GM10847 (cell line): ENCODE results near the gene WFDC2.

ENCODE experiments used
- POLR2A ChIP-seq: IDR thresholded peaks from 2 replicates; pipeline ENCODE4 v1.6.1; 2011; ENCODE audit not compliant: insufficient read length; ENCODE audit errors: extremely low read depth

WFDC2 gene

GRCh38 chr20:45444050-45444449 is 25.5 kb upstream of the WFDC2 start:
- TF ChIP-seq POLR2A: no peak

- TF ChIP-seq POLR2A: no peak
These were observed 23.6 kb upstream of the WFDC2 start for GRCh38 chr20:45445805-45446562.

DNA sequence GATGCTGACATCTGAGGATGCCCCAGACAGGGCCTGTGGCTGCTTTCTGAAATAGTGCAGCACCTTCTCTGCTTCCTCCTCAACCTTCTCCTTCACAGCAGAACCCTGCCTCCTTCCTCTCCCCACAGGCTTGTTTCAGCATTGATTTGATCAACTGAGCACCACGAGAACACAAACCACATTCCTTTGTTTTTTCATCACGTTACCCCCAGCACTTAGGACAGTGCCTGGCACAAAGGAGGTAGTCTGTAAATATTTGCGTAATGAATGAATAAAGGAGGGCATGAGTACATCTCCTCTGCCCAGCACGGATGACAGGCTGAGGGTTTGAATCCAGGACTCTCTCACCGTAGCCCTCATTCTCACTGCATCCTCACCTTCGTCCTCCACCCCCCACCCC is 21.3 kb upstream of the WFDC2 start:
- TF ChIP-seq POLR2A: no peak

DNA sequence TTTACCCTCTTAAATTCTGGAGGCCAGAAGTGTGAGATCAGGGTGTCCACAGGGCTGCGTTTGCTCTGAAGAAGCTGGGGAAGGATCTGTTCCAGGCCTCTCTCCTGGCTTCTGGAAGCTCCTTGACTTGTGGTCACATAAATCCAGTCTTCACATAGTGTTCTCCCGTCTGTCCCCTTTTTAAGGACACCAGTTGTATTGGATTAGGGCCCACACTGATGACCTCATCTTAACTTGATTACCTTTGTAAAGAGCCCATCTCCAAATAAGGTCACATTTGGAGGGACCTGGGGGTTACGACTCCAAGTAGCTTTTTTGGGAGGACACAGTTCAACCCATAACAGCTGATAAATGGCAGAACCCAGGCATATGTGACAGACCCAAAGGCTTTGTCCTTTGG is 20.0 kb upstream of the WFDC2 start:
- no peak for TF ChIP-seq POLR2A

DNA sequence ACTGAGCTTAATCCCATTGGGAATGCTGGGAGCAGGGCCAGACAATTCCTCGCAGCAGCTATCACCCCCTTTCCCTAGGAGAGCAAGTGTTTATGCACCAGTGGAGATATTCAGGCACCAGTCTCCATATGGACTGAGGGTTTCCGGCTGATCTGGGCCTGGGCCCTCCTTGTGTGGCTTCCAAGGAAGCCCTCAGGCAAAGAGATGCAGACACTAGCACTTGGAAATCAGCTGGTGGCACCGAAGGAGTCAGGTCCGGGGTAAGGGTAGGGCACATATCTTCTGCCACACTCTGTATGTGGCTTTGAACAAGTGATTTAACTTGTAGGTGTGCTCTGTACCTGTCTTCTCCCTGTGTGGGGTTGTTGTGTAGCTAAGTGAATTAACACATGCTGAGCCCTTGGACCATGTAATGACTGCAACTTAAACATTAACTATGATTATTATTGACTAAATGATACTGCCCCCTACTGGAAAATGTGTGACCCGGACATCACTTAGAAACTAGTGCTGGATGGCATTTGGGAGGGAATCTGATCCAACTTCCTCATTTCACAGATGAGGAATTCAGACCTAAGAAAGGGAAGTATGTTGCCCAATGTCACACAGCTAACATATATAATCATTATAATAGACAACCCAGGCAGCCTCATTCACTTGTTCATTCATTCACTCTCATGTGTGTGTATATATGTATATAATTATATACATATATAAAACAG is 19.3 kb upstream of the WFDC2 start:
- no peak for TF ChIP-seq POLR2A

DNA sequence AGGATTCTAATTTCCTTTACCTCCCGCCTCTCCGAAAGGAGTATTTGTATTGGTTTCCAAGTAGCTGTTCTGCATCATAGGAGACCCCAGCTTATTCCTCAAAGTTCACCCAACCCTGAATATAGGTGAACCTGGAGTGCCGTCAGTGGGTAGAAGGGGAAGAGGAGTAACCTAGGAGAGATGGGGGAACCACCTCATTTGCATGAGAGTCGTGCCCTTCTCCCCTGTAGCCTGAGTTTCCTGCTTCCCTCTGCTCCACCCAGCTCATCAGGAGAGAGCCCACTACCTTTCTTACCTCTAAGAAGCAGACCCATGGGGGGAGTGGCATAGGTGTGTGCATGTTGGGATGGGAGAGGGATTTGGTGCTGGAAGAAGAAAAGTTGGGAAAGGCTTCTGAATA is 17.3 kb upstream of the WFDC2 start:
- no peak for TF ChIP-seq POLR2A

- TF ChIP-seq POLR2A: no peak
These were observed 16.5 kb upstream of the WFDC2 start for GRCh38 chr20:45452772-45453691.

GRCh38 chr20:45456632-45457031 is 12.9 kb upstream of the WFDC2 start:
- TF ChIP-seq POLR2A: no peak

GRCh38 chr20:45459606-45460005 is 9.9 kb upstream of the WFDC2 start:
- no peak for TF ChIP-seq POLR2A

DNA sequence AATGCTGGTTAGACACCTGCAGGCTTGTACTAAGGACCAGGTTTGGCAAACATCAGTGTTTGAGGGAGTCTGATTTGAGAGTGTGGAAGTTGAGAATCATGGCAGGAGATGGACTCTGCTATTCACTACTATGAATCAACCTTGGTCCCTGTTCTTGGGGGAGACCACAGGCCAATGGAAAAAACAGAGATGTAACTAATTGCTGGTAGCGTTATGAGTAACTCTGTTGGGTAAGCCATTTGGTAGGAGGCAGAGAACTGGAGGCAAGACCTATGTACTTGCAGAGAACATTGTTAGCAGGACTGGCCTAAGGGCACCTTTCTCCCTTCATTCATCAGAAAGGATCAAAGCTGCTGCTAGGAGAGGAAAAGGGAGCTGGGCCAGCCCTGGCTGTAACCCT is 8.3 kb upstream of the WFDC2 start:
- TF ChIP-seq POLR2A: no peak

GRCh38 chr20:45462711-45463509 is 6.6 kb upstream of the WFDC2 start:
- TF ChIP-seq POLR2A: no peak

- TF ChIP-seq POLR2A: no peak
These were observed 5.8 kb upstream of the WFDC2 start for GRCh38 chr20:45463709-45464108.

- no peak for TF ChIP-seq POLR2A
These were observed 3.9 kb upstream of the WFDC2 start for GRCh38 chr20:45465491-45466266.

DNA sequence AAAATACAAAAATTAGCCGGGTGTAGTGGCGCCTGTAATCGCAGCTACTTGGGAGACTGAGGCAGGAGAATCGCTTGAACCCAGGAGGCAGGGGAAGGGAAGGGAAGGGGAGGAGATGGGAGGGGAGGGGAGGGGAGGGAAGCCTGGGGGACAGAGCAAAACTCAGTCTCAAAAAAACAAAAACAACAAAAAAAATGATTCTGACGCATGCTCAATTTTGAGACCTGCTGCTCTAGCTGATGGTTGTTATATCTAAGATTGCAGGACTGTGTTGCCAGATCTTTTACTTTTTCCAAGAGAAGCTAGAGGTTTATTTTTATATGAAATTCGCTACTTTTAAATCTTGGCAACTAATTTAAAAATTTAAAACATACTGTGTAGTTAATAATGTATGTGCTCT is 2.4 kb upstream of the WFDC2 start:
- no peak for TF ChIP-seq POLR2A
